ENCODE measurements around the gene ADGRG4. TPM values are rescaled to one million over a fixed set of nuclear protein-coding genes. Genes with fewer than 3 reads are reported as not detected.

ADGRG4 gene
- total and polyA plus RNA-seq, 4 donors: under 0.01 TPM; not detected in 3

- TF ChIP-seq CTCF (IDR thresholded peaks at IDR 0.05; ENCODE audit: low read depth, low read length, missing input control) (no peak), RAD21 (IDR thresholded peaks at IDR 0.05) (no peak), NR2F2 (IDR thresholded peaks at IDR 0.05) (no peak), TAF1 (conservative IDR thresholded peaks at IDR 0.05) (no peak), EGR1 (IDR thresholded peaks at IDR 0.05; ENCODE audit: low read depth in 2 of 2) (no peak), FOXA2 (IDR thresholded peaks at IDR 0.05) (no peak), HNF4A (conservative IDR thresholded peaks at IDR 0.05) (no peak), YY1 (IDR thresholded peaks at IDR 0.05) (no peak), RXRA (IDR thresholded peaks at IDR 0.05) (no peak), HNF4G (IDR thresholded peaks at IDR 0.05) (no peak), FOXA1 (IDR thresholded peaks at IDR 0.05) (no peak)
These were observed 153.0 kb downstream of the ADGRG4 start (continued) for GRCh38 chrX:136453771-136454170.

GRCh38 chrX:136456133-136456532 is 155.4 kb downstream of the ADGRG4 start:
- no peak overlapping the region for H3K9ac ChIP-seq (ENCODE audit: low read depth in 1 of 2, low read length in 2 of 2)
- H3K4me3 ChIP-seq (ENCODE audit: low read depth in 1 of 3, low read length in 3 of 3): no peak overlapping the region
- no peaks in the 10 kb centered on the region for H3K36me3 ChIP-seq (ENCODE audit: control insufficient read depth in 4 of 4, insufficient read depth in 3 of 4, low read depth in 1 of 4, low read length in 3 of 4)
- 88% methylated on average over 6 of the region's 6 CpGs for WGBS
- H3K9me3 ChIP-seq (ENCODE audit: control insufficient read depth in 4 of 4, low read length in 3 of 4): no peaks in the 10 kb centered on the region
- peaks cover 0 to 2% (median 0%) of the 10 kb centered on the region in 4 donors for H3K27me3 ChIP-seq (ENCODE audit: control insufficient read depth in 4 of 4, insufficient read depth in 4 of 4, low read length in 3 of 4)
- H3K4me1 ChIP-seq (ENCODE audit: control insufficient read depth in 4 of 4, insufficient read depth in 4 of 4, low read length in 3 of 4): no peaks in the 10 kb centered on the region
- DNase-seq (ENCODE audit: low spot score): no peak
- no peak for TF ChIP-seq SP1 (IDR thresholded peaks at IDR 0.05)
- TF ChIP-seq FOXA2 (IDR thresholded peaks at IDR 0.05): no peak
- TF ChIP-seq REST (IDR thresholded peaks at IDR 0.05): no peak
- no peak for TF ChIP-seq RAD21 (IDR thresholded peaks at IDR 0.05)
- TF ChIP-seq HNF4G (IDR thresholded peaks at IDR 0.05): no peak
- no peak for TF ChIP-seq MAX (IDR thresholded peaks at IDR 0.05)
- no peak for TF ChIP-seq YY1 (IDR thresholded peaks at IDR 0.05)
- no peak for TF ChIP-seq FOXA1 (IDR thresholded peaks at IDR 0.05)
- no peak for TF ChIP-seq TAF1 (conservative IDR thresholded peaks at IDR 0.05)
- TF ChIP-seq ZBTB33 (IDR thresholded peaks at IDR 0.05): no peak
- TF ChIP-seq EGR1 (IDR thresholded peaks at IDR 0.05; ENCODE audit: low read depth in 2 of 2): no peak
- TF ChIP-seq GABPA (IDR thresholded peaks at IDR 0.05 in 1 of 2, conservative IDR thresholded peaks at IDR 0.05 in 1 of 2): no peak
- TF ChIP-seq CTCF (IDR thresholded peaks at IDR 0.05; ENCODE audit: low read depth, low read length, missing input control): no peak
- TF ChIP-seq JUND (IDR thresholded peaks at IDR 0.05): no peak
- no peak for TF ChIP-seq ATF3 (IDR thresholded peaks at IDR 0.05)
- H3K27ac ChIP-seq (ENCODE audit: low read depth in 1 of 2, low read length in 2 of 2): no peak overlapping the region
